ENCODE data around the gene GUCY2C.

Gene GUCY2C

DNA sequence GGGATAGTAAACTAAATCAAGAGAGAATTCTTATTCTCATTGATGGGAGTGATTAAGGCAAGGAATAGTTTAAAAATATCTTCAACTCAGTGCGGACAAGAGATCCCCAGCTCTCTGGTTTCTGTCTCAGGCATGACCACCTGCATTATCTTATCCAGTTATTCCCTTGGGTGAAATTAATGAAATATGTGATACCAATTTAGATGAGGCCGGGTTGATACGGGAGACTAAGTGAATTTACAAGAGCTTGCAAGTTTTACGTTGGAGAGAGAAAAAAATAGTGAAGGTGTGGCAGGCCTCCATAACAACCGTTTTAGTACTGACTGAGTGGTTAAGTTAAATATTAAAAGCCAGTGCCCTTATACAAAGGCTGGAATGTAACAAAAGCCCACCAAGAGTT, 67.6 kb downstream of the GUCY2C start:
- no peak for DNase-seq

DNA sequence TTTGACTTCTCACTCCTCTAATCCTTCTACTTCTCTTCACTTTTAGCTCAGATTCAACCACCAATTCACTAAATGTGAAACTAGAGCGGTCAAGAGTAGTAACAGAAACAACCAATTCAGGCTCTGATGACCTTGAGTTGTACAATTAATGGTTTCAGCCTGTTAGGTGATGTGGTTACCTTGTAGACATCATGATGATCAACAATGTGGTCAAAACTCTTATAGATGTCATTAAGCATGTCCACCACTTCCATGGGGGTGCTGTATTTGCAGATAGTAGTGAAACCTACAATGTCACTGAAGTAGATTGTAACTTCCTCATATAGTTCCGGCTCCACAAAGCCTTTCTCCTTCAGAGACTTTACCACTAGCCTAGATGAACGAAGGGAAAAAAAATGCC, 74.6 kb downstream of the GUCY2C start:
- no peak for DNase-seq

DNA sequence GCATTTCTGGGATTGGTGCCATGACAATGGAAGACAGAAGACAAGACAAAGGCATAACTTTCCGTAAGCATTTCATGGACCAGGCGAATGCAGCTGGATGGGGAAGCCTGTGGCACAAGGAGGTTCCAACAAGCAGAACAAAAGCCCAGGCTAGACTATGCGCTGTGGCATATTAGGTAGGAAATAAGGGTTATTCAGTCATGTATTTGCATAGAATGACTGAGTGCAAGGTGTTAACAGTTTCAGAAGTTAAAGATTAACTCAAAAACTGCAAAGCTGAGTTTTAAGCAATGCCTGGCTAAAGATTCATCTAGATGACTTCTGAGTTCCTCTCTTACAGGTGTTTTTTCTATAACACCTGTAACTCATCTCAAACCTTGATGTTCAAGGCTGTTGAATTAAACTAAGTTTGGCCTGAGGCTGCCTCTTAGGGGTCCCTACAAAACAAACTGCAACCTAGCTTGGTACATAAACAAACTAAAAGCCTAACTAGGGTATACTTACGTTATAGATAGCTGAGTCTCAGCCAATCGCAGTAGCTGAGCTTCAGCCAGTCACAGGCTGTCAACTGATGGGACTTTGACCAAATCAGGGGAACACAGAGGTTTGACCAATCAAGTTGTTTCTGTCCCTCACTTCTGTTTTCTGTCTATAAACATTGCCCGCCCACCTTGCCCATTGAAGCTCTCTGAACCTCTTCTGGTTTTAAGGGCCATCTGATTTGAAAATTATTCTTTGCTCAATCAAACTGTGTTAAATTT, 76.5 kb downstream of the GUCY2C start:
- DNase-seq, result no peak

DNA sequence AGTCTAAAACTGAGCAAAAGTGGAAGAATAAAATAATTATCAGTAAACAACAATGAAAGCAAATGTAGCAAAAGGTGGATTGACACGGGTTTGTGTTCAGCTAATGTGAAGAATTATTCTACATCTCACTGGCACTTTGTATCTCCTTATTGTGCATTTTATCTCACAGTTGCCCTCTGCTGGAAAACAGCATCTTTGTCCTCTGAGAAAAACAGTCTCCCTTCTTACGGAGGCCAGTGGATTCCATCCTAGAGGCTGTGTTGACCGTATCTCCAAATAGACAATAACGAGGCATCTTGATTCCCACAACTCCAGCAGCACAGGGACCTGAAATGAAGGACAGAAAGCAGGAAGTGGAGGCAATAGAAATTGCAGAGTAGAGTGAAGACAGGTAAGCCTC, 77.4 kb downstream of the GUCY2C start:
- peak in 1 of 58 donors; percentile 49 for DNase-seq

DNA sequence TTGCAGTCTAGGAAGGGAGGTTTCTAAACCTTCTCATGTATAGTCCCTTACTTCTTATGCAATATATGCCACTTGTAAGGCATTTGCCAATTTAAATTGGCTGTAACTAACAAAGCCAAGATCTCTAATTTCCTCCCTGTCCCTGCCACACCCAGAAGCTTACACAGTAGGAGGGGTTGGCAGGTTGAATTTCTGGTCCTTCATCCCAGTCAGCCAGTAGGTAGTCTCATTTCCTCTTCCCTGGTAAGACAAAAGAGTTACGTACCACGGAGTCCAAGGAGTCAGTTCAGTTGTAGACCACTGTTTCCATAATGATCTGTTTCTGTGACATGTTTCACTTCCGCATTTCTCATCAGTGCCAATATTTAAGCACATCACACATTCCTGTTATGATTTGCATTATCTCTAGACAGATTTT, 81.7 kb downstream of the GUCY2C start:
- DNase-seq, result no peak

DNA sequence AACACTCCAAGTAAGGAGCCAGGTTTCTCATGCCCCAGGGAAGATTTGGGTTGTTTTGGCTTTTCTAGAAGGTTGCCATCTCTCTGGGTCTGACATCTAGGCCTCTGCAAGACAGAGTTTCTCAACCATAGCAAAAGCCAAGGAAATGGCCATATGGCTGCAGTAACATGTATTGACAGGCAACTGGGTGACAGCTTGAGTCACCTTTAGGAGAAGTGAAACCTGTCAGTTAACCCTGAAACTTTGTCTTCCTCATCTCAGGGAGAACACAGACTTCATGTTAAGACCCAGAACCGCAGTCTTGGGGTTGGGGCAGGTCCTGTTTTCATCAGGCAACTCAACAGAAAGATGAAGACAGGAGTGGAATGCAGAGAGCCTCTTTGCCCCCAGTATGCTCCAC, 82.7 kb downstream of the GUCY2C start:
- DNase-seq, result peak in 1 of 58 donors; percentile 13

DNA sequence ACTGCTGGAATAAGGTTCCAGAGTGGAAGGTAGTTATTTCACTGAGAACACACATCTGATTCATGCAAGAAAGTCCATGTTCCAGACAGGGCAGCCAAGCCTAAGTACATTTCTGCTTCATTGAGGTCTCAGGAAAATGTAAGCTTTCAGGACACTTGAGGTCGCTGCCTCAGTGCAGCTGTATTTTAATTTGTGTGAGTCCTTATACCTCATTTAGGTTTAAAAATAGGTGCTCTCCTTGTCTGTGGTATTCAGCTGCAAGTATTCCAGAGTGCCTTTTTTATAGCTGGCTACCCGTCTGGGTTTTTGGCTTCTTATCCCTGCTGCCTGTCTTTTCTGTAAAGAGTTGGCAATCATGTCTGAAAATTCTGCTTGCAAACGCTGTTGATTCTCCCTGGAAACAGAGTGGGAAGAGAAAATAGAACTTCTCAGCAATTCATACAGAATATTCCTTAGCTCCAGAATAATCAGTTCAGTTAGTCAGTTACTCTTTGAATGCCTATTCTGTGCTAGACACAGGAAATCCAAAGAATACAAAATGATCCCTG, 83.4 kb downstream of the GUCY2C start:
- peak in 13 of 58 donors; percentile 13 to 69 (median 23) for DNase-seq

DNA sequence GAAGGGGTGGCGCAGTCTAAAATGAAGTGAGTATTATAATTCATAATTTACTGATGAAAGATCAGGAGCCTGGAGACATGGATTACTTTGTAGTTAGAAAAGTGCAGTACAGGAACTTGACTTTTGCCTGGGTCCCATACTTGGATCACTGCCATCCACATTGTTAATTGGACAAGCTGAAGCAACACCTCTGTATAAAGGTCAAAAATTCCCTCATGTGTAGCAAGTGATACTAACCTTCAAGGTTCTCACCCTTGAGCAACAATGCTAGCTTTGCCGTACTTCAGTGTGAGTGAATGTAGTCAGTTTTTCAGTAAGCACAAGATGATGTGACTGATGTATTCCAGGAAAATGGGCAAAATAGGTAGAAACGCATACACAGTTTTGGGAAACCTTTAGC, 84.1 kb downstream of the GUCY2C start:
- no peak for DNase-seq

DNA sequence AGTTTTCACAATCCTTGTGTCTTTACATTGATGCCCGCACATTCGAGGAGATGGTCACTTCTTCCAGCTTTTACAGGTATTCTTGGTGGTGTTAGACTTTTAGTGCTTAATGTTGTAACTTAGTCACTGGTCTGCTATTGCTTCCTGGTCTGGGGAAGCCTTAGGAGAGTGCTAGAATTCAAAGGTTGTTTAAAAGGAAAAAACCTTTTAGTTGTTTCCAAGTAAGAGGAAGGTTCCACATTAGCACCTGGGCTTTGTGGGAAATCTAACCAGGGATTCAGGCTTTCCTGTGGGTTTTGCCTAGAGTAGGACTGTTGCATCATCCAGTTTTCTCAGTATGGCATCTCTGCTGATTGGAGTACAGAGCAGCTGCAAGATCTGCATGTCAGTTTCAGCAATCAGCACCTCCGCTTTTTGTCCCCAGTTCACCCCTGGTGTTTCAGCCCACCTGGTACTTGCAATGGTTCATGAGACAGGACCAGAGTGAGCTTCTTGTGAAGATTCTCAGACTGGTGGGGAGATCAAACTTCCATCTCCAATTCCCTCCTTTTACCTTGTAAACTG, 84.7 kb downstream of the GUCY2C start:
- no peak for DNase-seq

DNA sequence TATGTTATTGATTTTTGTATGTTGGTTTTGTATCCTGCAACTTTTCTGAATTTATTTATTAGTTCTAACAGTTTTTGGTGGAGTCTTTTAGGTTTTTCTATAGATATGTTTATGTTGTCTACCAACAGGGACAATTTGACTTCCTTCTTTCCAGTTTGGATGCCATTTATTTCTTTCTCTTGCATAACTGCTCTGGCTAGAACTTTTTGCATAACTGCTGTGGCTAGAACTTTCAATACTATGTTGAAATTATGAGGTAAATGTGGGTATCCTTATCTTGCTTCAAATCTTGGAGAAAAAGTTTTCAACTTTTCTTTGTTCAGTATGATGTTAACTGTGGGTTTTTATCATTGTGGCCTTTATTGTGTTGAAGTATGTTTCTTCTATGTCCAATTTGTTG, 88.8 kb downstream of the GUCY2C start:
- no peak for DNase-seq

DNA sequence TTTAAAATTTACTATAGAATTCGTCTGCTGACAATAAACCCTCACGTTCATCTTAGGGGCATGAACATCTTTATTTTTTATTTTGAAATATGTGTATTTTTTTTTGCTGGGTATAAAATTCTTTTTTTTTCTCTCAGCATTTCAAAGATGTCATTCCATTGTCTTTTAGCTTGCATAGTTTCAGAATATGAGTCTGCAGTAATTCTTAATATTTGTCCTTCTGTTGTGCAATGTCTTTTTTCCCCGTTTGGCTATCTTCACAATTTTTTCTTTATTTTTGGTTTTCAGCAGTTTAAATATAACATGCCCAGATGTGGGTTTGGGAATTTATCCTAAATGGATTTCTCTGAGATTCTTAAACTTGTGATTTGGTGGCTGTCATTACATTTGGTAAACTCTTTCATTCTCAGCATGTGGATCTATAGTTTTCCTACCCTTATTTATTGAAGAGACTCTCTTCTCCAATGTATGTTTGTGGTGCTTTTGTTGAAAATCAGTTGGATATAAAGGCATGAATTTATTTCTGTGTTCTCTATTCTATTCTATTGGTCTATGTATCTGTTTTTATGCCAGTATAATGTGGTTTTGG, 90.9 kb downstream of the GUCY2C start:
- DNase-seq, result no peak

DNA sequence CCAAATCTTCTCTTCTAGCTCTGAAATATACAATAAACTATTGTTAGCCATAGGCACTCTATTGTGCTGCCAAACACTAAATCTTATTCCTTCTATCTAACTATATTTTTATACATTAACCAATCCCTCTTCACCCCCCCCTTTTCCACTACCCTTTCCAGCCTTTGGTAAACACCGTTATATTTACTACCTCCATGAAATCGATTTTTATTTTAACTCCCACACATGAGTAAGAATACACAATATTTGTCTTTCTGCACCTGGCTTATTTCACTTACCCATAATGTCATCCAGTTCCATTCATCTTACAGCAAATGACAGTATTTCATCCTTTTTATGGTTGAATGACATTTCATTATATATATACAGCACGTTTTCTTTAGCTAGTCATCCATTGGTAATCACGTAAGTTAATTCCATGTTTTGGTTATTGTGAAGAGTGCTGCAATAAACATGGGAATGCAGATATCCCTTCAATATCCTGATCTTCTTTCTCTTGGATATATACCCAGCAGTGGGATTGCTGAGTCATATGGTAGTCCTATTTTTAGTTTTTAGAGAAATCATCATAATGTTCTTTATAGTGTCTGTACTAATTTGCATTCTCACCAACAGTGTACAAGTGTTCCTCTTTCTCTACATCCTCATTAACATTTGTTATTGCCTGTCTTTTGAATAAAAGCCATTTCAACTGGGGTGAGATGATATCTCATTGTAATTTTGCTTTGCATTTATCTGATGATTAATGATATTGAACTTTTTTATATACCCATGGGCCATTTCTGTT, 94.5 kb downstream of the GUCY2C start:
- no peak for DNase-seq

DNA sequence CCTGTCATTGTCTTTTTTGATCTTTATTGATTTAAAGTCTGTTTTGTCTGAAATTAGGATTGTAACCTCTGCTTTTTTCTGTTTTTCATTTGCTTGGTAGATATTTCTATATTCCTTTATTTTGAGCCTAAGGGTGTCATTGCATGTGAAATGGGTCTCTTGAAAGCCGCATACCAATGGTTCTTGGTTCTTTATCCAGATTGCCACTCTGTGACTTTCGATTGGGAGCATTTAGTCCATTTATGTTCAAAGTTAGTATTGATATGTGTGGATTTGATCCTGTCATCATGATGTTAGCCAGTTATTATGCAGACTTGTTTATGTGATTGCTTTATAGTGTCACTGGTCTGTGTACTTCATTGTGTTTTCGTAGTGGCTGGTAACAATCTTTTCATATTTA, 98.9 kb downstream of the GUCY2C start:
- no peak for DNase-seq

DNA sequence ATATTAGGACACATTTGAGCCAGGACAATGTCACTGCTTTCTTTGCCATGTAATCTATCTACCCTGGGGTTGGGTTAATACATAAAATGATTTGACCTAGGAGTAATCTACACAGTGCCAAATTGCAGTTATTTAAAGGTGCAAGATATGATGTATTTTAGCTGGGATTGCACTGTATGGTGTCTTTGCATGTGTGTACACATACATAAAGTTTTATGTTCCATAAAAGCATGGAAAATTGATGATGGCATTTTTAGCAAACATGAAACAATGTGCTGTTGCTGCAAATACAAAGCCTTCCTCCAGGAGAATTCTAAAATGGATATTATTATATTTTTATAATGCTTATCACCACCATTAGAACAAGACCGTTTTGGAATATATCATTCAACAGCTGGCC, 104.7 kb downstream of the GUCY2C start:
- no peak for DNase-seq

DNA sequence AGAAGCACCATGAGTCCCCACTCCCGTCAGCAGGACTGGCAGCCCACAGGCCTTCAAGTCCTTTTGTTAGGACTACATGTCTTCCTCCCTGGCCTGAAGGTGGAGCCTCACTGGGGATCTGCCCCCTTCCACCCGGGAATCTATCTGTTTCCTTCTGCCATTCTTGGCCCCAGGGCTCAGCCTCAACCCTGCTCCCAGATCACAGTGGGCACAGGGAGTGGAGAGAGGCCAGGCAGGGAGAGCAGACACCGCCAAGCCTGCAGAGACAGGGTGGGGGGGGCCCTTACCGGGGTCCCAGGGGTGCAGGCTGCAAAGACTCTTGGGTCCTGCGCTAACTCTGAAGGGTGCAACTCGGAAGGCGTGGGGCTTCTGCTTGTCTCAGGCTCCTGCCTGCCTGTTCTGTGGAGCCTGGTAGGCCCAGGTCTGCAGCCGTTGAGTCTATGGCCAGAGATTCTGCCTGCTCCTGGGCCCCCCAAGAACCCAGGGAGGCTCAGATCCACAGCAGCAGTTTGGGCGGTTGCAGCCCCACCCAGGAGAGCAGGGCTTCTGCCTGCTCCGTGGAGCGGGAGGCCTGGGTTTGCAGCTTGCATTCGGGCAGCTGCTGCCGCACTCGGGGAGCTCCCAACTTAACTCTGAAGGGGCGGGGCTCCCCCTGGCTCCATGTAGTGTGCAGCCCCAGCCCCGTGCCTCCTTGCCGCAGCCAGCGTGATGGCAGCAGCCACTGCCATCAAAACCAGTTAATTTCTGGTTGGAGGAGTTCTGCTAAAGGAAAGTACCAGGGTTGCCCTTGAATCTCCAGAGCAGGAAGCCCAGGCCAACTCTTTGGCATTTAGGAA, 107.0 kb downstream of the GUCY2C start:
- DNase-seq, result no peak

DNA sequence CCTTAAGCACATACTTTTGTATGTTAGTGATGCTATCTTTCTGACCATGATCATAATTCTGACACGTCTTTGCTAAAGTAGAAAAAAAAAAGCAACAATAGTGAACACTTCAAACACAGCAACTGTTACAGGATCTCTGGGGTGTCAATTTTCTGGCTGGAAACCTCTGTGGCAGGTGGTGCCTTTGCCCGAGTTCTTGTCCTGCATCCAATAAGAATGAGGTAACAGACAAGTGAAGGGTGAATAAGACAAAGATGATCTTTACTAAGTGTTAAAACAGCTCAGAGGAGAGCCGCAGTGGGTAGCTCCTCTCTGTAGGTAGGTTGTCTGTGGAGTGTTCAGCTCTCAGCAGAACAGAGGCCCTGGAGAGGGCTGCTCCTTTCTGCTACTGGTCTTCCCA, 107.8 kb downstream of the GUCY2C start:
- no peak for DNase-seq

DNA sequence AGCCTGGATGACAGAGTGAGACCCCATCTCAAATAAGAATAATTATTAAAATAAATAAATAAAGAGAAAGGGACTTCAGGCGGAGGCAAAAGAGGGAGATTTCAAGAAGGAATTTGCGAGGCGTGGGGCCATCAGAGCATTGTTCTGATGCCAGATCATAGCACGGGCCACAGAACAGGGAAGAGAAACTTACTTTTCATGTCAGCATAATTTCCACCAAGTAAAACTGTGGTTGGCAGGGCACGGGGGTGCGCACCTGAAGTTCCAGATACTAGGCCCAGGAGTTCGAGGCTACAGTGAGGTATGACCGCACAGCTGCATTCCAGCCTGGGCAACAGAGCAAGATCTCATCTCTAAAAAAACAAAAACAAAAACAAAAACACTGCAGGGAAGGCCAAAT, 117.8 kb downstream of the GUCY2C start:
- DNase-seq, result no peak

DNA sequence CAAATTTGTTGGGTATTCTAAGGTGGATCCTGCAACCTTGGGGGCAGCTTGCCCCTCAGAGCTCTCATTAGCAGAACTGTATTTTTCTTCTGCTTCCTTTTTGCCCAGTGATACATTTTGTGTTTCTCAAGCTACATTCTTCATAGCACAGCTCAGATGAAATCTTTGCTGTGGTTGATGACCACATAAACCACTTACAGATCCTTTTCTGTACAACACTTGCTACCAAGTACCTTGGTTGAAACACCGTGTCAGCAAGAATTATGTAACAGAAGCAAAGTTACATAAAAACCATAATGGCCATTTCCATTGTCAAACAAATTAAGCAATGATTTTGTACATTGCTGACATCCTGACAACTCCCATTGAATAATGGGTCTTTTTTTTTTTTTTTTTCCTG, 119.1 kb downstream of the GUCY2C start:
- no peak for DNase-seq

DNA sequence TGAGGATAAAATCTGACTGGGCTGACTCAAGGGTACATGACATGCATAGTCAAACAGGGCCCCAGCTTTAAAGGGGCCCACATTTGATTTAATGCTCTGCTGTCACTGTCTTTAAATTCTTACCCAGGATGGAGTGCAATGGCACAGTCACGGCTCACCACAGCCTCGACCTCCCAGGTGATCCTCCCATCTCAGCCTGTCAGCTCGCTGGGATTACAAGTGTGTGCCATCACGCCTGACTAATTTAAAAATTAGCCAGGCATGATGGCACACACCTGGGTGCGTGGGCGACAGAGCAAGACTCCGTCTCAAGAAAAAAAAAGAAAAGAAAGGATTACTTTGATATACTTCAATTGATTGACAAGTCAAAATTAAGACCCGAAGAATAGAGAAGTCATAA, 119.5 kb downstream of the GUCY2C start:
- no peak for DNase-seq

DNA sequence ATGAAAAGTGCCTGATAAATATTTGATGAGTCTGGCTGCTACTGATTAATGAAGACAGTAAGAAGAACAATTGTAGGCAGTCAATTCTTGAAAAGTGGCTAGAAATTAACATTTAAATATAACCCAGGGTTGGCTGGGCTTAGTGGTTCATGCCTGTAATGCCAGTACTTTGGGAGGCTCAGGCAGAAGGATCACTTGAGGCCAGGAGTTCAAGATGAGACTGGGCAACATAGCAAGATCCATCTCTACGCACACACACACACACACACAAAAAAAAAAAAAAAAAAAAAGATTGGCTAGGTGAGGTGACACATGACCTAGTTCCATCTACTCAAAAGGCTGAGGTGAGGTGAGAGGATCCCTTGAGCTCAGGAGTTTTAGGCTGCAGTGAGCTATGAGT, 120.8 kb downstream of the GUCY2C start:
- DNase-seq, result no peak

DNA sequence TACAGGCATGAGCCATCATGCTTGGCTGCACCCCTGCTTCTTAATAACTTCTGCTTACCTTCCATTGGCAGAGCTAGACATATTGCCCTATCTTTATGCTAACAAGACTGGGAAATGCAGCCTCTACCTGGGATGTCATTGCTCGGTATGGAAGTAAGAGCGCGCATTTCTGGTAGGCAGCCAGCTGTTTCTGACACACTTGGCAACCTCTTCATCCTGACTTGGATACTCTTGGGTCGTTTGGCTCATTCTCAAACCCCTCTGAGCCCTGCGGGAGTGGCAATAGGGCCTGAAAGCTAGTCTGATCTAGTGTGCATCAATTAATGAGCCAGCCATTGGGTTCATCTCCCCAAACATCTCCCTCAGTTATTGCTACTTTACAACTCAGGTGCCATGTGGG, 123.3 kb downstream of the GUCY2C start:
- DNase-seq, result no peak
